Gastrocnemius medialis (tissue), 4 donors: ENCODE measurements around the gene SLC24A3. TPM values are rescaled to one million over a fixed set of nuclear protein-coding genes. Genes with fewer than 3 reads are reported as not detected.

Source experiments
- ATAC-seq, 2 donors: fragments of 150-250 bp; one replicate each; pipeline ENCODE4 v1.9.1; 2016
- DNase-seq, 2 donors: peaks; one replicate each; pipeline ENCODE4 v3.0.0-alpha.2; 2019
- H3K27ac ChIP-seq, 4 donors: fragments of 200-600 bp; sonication (generic); 1 replicate in 1 of 4; 2 replicates in 3 of 4; pipeline ENCODE4 v1.5.1; 2016 to 2018; ENCODE audit warnings: mild to moderate bottlenecking in 2 of 4, moderate library complexity in 1 of 4
- H3K27me3 ChIP-seq, 3 donors: fragments of 200-600 bp; sonication (generic) in 2 of 3; 1 replicate in 1 of 3; 2 replicates in 2 of 3; pipeline versions ENCODE4 v1.5.1 to v1.6.0; 2016 to 2019; ENCODE audit warnings: mild to moderate bottlenecking in 1 of 3, moderate library complexity in 1 of 3
- H3K36me3 ChIP-seq, 2 donors: fragments of 200-600 bp; sonication (generic) in 1 of 2; one replicate each; pipeline ENCODE4 v1.5.1; 2017 to 2018
- H3K4me1 ChIP-seq, 2 donors: fragments of 200-600 bp; sonication (generic) in 1 of 2; one replicate each; pipeline ENCODE4 v1.5.1; 2016 to 2017; ENCODE audit warnings: mild to moderate bottlenecking in 2 of 2
- H3K4me3 ChIP-seq, 4 donors: fragments of 200-600 bp; sonication (generic) in 3 of 4; 1 replicate in 1 of 4; 2 replicates in 3 of 4; pipeline ENCODE4 v1.5.1; 2016 to 2019; ENCODE audit warnings: mild to moderate bottlenecking in 2 of 4
- H3K9me3 ChIP-seq, 3 donors: fragments of 200-600 bp; sonication (generic) in 2 of 3; 1 replicate in 1 of 3; 2 replicates in 2 of 3; pipeline ENCODE4 v1.5.1; 2016 to 2019
- CTCF ChIP-seq, 5 experiments: fragments of 450-650 bp in 3 of 5; fragments of 200-600 bp in 2 of 5; sonication (generic) in 2 of 5; IDR thresholded peaks in 4 of 5; conservative IDR thresholded peaks in 1 of 5; 1 replicate in 4 of 5; 2 replicates in 1 of 5; pipeline ENCODE4 v1.5.1; 2016 to 2019; ENCODE audit warnings: antibody characterized with exemption in 5 of 5, mild to moderate bottlenecking in 3 of 5, moderate library complexity in 3 of 5
- POLR2A ChIP-seq, 2 donors: fragments of 450-650 bp; IDR thresholded peaks; one replicate each; pipeline ENCODE4 v1.6.1; 2017; ENCODE audit warnings: antibody characterized with exemption in 2 of 2, mild to moderate bottlenecking in 2 of 2, moderate library complexity in 2 of 2
- in situ Hi-C, 4 donors: fragments of 200-750 bp; cut with MboI; loops; one replicate each; pipeline versions ENCODE4 v1.15.0 to v1.8.0; 2017; ENCODE audit warnings: low sequenced_read_pairs in 4 of 4
- intact Hi-C: fragments of 100-400 bp; cut with DNase I; formaldehyde crosslinking; loops from one replicate; pipeline ENCODE4 v1.15.1; 2023; ENCODE audit warnings: low total_unique reads
- total RNA-seq, 4 donors: library from RNA; depleted of rRNA; stranded (reverse); fragments of >200 nt; gene quantifications; one replicate each; pipeline versions ENCODE4 v1.1.0 to v1.2.3, GENCODE V29; 2016

The SLC24A3 gene
- total RNA-seq, 4 donors from 2014 or later: 3.3 to 7.8 (median 6.7) TPM

GRCh38 chr20:19652591-19653026, 440.2 kb downstream of the SLC24A3 start:
- intact Hi-C loops (no loop called here), in situ Hi-C loops (loop anchor here in 3 of 4 donors (25.0 kb wide), 1 partner anchor 1015 kb away; no protein-coding TSS in a partner anchor)
- TF ChIP-seq POLR2A (IDR thresholded peaks at IDR 0.05) (no peak), CTCF (IDR thresholded peaks at IDR 0.05 in 4 of 5, conservative IDR thresholded peaks at IDR 0.05 in 1 of 5) (no peak)
- Histone ChIP-seq H3K4me3 (no peak overlapping the region), H3K27ac (no peak overlapping the region), H3K4me1 (no peaks in the 10 kb centered on the region), H3K9me3 (no peaks in the 10 kb centered on the region), H3K27me3 (no peaks in the 10 kb centered on the region), H3K36me3 (no peaks in the 10 kb centered on the region)
- ATAC-seq: no peak
- no peak for DNase-seq

DNA sequence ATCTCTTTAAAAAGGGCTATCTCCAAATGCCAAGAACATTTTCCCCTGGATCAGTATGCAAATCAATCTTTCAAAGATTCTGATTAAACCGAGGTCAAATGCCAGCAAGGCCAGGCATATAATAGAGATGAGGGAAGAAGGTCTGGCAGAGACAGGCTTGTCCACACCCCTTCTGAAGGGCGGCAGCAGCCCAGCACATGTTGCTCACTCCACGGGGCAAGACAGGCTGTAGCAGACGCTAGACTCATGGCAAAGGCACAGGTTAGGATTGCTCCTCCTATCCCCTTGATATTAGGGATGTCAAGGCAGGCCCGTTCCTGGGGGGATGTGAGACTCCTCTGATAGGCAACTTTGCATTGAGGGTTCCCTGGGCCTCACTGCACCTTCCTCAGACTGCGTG, 440.9 kb downstream of the SLC24A3 start:
- no peak for TF ChIP-seq POLR2A (IDR thresholded peaks at IDR 0.05)
- no peak for TF ChIP-seq CTCF (IDR thresholded peaks at IDR 0.05 in 4 of 5, conservative IDR thresholded peaks at IDR 0.05 in 1 of 5)
- intact Hi-C loops (no loop called here), in situ Hi-C loops (loop anchor here in 3 of 4 donors (25.0 kb wide), 1 partner anchor 1016 kb away; no protein-coding TSS in a partner anchor)
- Histone ChIP-seq H3K27ac (no peak overlapping the region), H3K36me3 (no peaks in the 10 kb centered on the region), H3K4me3 (no peak overlapping the region), H3K9me3 (no peaks in the 10 kb centered on the region), H3K27me3 (no peaks in the 10 kb centered on the region), H3K4me1 (no peaks in the 10 kb centered on the region)
- no peak for DNase-seq
- no peak for ATAC-seq

GRCh38 chr20:19654921-19655320, 442.5 kb downstream of the SLC24A3 start:
- H3K27me3 ChIP-seq: no peaks in the 10 kb centered on the region
- H3K4me3 ChIP-seq: no peak overlapping the region
- H3K4me1 ChIP-seq: no peaks in the 10 kb centered on the region
- in situ Hi-C loops (loop anchor here in 3 of 4 donors (25.0 kb wide), 1 partner anchor 1018 kb away; no protein-coding TSS in a partner anchor), intact Hi-C loops (no loop called here)
- H3K36me3 ChIP-seq: no peaks in the 10 kb centered on the region
- no peak overlapping the region for H3K27ac ChIP-seq
- ATAC-seq (no peak), DNase-seq (no peak)
- TF ChIP-seq POLR2A (IDR thresholded peaks at IDR 0.05) (no peak), CTCF (IDR thresholded peaks at IDR 0.05 in 4 of 5, conservative IDR thresholded peaks at IDR 0.05 in 1 of 5) (no peak)
- H3K9me3 ChIP-seq: no peaks in the 10 kb centered on the region

DNA sequence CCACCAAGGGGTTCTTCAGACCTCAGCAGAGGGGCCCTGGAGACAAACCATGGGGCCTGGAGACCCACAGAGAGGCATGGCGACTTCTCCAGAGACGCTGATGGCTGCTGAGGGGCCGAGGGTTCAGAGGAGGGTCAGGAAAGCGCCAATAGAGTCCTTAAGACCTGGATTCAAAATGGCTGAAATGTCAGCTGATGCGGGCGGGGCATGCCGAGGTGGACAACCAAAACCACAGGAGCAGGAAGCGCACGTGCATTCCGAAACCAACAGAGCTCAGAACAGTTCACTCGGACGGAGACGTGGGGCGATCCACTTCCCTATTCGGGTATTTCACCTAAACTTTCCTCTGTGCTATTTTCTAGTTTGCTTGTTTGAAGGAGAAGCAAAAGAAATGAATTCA, 445.7 kb downstream of the SLC24A3 start:
- DNase-seq (no peak), ATAC-seq (no peak)
- no peak for TF ChIP-seq POLR2A (IDR thresholded peaks at IDR 0.05)
- no peak for TF ChIP-seq CTCF (IDR thresholded peaks at IDR 0.05 in 4 of 5, conservative IDR thresholded peaks at IDR 0.05 in 1 of 5)
- Histone ChIP-seq H3K27me3 (no peaks in the 10 kb centered on the region), H3K9me3 (no peaks in the 10 kb centered on the region), H3K4me3 (no peak overlapping the region), H3K27ac (no peak overlapping the region), H3K4me1 (no peaks in the 10 kb centered on the region), H3K36me3 (no peaks in the 10 kb centered on the region)
- intact Hi-C loops (no loop called here), in situ Hi-C loops (loop anchor here in 3 of 4 donors (25.0 kb wide), 1 partner anchor 1021 kb away; no protein-coding TSS in a partner anchor)

DNA sequence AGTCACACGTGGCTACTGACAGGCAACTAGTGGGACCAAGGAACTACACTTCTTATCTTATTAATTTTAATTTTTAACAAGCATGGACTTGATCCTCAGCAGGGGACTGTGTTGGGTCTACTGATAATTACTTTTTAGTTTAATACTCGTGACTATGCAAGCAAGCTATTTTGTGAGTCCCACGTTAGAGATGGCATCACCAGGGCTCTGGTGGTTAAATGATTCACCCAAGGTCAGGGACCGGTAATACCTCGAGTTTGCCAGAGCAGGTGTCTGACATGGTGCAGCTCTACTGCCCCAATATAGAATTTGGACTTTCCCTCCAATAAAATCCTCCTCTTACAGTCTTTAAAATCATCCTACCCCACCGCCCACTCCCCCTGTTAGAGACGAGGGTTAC, 447.0 kb downstream of the SLC24A3 start:
- Histone ChIP-seq H3K27ac (no peak overlapping the region), H3K4me3 (no peak overlapping the region), H3K36me3 (no peaks in the 10 kb centered on the region), H3K9me3 (no peaks in the 10 kb centered on the region), H3K27me3 (no peaks in the 10 kb centered on the region), H3K4me1 (no peaks in the 10 kb centered on the region)
- TF ChIP-seq CTCF (IDR thresholded peaks at IDR 0.05 in 4 of 5, conservative IDR thresholded peaks at IDR 0.05 in 1 of 5) (no peak), POLR2A (IDR thresholded peaks at IDR 0.05) (no peak)
- ATAC-seq (no peak), DNase-seq (no peak)
- in situ Hi-C loops (loop anchor here in 3 of 4 donors (25.0 kb wide), 1 partner anchor 1022 kb away; no protein-coding TSS in a partner anchor), intact Hi-C loops (no loop called here)
